ENCODE data around the gene ARHGEF16.
A peak's percentile ranks its signal among the peaks of the same experiment; 100 is the strongest.

Gene ARHGEF16

DNA sequence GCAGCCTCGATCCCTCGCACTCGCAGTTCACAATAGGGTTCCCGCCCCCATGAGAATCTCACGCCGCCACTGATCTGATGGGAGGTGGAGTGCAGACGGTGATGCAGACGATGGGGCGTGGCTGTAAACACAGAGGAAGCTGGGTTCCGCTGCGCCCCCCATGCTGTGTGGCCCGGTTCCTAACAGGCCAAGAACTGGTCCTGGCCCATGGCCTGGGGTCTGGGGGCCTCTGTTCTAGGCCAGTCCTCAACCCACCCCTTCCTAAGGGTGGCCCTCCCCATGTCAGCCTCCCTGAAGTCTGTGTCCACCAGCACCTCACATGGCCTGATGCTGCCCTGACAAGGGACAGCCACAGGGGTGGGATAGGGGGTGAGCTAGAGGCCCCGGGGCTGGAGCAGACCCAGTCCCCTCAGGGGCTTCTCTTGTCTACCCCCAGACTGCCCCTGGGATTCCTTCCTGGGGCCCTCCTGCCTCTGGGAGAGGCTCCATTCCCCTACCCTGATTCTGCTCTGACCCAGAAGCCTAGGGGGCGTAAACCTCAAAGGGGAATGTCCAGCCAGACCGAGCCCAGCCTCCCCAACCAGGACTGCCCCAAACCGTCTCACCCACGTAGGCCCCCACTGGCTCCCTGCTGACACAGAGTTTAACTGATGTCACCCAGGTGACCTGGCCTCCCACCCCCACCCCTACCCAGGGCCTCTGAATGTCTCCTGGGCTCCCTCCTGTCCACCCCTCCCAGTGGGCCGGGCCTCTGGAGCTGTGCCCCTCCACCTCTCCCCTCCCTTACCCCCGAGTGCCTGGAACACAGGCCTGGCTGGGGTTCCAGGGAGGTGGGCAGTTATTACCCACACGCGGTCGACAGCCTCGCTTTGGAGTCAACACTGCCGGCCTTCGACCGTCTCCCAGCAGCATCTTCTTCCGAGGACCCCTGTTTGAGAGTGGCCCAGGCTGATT lies 14.8 kb upstream of the ARHGEF16 start:
- no peak for DNase-seq

DNA sequence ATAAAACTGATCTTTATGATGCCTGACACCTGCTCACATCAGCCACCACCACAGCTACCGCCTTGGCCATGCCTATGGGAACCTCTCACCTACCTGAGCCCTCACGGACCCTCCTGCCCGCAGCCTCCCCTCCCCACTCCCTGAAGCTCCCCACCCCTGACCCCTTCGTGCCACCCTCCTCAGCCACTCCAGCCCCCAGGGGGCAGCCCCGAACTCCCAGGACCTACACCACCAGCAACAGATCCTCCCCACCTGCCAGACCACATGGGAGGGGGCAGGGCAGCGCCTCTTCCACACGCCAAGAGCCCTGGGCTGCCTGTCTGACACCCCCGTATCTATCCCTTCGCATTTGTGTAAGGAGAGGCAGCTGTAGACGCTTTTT lies 14.2 kb upstream of the ARHGEF16 start:
- DNase-seq: no peak

DNA sequence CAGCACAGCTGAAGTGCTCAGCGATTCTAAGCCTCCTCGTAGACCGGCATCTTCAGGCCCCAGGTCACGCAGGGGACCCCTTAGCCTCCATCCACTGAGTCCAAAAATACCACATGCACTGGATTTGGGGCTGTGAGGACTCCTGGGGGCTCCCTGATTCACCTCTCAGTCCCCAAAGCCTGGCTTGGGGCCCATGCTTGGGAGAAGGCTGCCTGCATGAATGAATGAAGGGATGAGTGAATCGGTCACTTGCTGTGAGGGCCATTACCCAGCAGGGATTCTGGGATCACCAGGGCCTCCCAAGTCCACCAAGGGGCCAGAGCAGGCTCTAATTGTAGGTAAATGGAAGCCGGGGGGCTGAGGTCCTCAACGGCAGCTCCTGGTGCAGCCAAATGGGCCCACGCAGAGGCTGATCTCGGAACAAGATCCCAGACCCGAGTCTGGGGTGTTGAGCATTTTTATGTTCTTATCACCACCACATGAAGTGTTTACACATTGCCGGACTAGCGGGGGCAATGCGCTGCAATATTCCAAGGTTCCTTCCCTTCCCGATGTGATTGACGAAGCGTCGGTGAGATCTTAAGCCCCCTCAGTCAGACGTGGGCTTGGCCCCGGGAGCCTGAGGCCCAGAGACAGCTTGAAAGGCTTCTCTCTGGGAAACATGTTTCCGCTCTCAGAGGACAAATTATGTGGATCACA lies 13.6 kb upstream of the ARHGEF16 start:
- DNase-seq: no peak

DNA sequence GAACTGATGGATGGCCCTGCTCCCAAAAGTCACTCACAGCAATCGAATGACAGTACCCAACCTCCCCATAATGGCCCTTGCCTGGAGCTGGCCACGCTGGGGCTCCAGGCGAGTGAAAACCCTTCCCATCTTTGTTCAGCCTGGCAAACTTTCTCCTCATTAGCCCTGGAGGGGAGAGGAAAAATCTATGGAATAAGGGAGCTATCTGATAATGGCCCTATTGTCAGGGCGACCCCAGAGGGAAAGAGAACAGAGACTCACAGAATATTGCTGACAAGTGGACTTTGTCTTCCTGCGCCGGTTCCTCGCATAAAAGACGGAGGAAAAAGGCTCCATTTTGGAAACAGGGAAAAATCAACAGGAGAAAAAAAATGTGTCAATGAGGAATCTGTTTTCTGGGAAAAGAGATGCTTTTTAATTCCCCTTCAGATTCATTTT lies 13.0 kb upstream of the ARHGEF16 start:
- no peak for DNase-seq

DNA sequence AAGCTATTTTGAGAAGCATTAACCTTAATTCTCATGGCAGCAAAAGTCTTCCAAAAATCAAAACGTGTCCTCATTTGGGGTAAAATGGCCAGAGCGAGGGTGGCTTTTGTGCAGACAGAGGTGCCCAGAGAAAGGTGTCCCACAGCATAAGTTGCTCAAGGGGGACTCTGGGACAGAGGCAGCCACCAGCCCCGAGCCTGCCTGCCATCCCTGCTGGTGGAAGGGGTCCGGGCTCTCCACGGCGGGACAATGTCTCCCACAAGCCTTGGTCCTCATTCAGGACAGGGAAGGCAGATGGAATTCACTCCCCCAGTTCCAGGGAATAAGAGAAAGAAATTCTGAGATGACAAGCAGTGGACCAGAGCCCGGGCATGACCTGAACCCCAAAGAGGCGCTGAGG lies 12.6 kb upstream of the ARHGEF16 start:
- no peak for DNase-seq

DNA sequence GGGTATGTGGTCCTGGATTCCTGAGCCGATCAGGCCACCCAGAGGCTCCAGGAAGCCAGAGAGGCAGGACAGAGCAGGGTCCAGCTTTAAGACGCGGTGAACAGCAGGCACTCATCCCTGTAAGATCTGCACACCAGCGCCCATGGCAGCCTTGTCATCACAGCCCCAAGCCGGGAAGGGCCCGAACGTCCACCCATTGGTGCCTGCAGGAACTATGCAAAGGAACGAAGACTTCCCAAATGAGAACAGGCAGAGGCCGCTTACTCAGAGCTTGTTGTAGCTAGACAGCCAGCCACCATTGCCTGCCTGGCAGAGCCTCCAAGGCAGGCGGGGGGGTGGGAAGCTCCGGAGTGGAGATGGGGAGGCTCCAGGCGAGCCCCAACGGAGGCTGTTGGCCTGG lies 12.1 kb upstream of the ARHGEF16 start:
- DNase-seq: no peak

DNA sequence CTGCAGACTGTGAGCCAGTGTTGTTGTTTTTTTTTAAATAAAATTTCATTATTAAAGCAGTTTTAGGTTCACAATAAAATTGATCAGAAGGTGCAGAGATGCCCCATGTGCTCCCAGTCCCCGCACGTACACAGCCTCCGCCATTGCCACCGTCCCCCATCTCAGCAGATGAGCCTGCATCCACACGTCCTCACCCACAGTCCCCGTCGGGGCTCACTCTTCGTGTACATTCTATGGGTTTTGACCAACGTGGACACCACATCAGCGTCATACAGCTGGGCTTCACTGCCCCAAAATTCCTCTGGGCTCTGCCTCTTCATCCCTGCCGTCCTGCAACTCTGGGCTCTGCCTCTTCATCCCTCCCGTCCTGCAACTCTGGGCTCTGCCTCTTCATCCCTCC lies 11.6 kb upstream of the ARHGEF16 start:
- DNase-seq: no peak

DNA sequence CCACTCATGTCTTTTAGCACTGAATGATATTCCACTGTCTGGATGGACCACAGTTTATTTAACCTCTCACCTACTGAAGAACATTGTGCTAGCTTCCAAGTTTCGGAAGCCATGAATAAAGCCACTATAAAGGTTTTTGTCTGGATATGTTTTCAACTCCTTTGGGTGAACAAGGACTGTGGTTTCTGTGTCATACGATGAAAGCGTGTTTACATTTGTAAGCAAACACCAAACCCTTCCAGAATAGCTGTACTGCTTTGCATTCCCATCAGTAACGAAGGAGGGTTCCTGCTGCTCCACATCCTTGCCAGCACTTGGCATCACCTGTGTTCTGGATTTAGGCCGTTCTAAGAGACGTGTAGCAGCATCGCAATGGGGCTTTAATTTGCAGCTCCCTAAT lies 10.7 kb upstream of the ARHGEF16 start:
- DNase-seq: no peak

DNA sequence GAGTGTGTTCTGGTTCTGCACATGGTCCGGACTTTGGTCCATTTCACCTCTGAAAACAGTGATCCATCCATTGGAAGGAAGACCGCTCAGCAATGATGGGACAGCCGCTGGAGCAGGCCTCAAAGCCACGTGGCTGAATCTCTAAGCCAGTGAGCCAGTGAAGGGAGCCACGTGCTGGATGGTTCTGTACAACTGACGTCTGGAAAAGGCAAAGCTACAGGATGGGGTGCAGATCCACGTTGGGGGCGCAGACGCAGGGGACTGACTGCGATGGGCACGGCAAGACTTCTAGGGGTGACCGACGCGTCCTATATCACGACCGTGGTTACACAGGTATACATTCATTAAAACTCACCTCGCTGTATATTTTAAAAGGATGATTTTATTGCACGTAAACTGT lies 10.2 kb upstream of the ARHGEF16 start:
- DNase-seq: no peak

DNA sequence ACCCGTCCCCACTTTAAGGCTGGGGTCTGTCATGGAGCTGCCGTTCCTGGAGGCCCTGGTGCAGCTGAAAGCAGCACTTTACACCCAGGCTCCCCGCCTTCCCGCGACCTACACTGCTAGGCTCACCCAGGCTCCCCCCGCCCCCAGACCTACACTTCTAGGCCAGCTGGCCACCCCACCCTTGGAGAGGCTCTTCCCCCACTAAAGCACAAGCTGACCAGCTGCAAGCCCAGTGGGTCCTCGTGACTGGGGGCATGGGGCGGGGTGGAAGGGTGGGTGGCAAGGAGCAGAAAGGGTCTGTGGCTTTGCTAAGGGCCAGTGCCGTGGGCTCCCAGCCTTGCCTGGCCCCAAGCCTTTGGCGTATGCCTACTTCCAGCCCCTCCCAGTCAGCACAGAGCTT lies 9.7 kb upstream of the ARHGEF16 start:
- no peak for DNase-seq

DNA sequence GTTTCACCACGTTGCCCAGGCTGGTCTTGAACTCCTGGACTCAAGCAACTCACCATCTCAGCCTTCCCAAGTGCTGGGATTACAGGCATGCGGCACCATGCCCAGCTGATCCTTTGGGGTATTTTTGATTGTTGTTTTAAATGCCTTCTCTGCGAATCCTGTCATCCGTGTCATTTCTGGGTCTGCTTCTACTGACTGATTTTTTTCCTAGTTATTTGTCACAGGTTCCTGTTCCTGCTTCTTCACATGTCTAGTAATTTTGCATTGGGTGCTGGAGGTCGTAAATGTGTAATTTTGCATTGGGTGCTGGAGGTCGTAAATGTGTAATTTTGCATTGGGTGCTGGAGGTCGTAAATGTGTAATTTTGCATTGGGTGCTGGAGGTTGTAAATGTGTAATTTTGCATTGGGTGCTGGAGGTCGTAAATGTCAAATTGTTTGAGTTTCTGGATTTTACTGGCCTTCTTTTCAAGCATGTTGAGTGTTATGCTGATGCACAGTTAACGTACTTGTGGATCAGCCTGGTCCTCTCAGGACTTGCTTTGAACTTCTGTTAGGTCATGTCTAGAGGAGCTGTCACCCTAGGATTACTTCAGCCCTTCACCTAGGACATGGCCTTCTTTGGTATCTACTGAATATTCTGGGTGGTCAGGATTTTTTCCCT lies 4.1 kb upstream of the ARHGEF16 start:
- DNase-seq: no peak

DNA sequence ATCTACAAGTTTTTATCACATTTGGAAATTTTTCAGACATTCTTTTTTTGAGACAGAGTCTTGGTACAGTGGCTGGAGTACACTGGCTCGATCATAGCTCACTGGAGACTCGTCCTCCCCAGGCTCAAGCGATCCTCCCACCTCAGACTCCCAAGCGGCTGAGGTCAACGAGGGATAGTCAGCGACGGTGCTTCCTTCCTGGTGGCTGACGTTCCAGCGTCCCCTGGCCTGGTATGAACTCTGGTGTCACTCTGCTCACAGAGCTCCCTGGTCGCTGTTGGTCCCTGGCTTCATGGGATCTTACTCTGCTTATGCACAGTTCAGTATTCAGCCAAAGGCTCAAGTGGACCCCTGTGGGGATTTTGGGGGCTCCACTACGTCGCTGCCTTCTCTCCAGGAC lies 3.5 kb upstream of the ARHGEF16 start:
- no peak for DNase-seq

DNA sequence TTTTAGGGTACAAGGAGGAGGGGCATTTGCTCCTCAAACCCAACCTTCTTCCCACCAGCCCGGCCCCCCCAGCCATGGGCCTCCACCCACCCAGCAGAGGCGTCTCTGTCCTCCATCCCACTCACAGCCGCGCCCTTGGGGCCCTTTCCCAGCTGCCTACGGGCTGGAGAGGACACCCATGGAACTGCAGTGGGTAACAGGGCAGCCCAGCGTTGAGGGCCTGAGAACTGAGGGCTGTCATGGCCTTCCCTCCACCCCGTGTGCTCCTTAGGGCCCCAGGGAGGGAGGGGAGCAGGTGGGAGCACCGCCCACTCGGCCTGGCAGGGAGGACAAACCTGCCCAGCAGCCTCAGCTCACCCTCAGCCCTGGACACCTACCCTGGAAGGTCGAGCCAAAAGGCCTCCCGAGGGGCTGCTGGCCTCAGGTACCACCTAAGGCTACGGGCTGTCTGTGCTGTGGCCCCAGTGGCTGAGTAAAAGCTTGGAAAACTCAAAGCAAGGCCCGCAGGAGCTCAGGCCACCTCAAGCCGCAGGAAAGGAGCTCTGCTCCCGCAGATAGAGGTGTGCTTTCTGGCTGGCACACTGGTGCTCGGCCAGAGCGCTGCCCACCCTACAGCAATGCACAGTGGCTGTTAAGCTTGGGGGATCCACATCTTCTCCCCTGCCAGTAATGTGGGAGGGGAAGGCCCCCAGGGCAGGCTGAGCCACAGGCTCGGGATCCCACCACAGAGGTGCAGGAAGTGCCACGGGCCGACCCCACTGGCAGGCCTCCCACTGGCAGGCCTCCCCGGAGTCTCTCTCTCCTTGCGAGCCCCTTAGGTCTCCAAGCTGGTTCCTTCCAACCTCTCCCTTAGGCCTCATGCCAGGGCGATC lies 2.2 kb upstream of the ARHGEF16 start:
- DNase-seq: no peak

DNA sequence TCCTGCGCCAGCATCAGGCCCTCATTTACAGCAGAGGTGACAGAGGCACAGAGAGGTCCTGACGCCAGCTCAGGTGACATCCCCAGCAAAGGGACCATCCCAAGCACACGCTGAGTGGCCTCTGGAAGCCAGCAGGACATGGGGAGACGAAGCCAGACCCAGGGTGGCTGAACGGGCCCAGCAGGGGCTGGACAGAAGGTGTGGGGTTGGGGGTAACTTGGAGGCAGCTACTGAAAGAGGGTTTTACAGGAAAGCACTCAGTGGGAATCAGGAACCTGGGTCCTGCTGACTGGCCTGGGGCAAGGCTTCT lies 1.6 kb upstream of the ARHGEF16 start:
- DNase-seq: no peak

DNA sequence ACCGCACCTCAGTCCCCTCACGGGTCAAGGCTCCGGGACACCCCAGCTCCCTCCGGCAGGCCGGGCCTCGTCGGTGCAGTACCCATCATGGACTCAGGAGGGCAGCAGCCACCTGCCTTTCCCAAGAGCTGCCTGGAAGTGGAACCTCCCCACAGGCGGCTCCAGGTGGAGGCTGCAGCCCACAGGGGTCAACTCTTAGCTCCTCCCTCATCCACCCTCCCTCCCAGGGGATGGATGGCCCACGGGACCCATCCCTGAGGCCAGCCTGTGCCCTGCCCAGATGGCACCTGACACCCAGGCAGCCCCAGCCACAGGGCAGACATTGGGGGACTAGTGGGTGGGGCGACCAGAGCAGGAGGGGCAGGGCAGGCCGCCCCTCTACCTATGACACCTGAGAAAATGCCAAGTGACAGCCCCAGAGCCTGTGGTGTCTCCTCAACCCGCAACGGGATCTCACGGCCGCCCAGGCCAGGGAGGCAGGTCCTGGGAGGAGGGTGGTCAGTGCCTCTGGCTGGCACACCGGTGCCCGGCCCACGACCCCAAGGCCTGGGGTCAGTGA lies 1.2 kb upstream of the ARHGEF16 start:
- peak; percentile 68 to 72 for DNase-seq

DNA sequence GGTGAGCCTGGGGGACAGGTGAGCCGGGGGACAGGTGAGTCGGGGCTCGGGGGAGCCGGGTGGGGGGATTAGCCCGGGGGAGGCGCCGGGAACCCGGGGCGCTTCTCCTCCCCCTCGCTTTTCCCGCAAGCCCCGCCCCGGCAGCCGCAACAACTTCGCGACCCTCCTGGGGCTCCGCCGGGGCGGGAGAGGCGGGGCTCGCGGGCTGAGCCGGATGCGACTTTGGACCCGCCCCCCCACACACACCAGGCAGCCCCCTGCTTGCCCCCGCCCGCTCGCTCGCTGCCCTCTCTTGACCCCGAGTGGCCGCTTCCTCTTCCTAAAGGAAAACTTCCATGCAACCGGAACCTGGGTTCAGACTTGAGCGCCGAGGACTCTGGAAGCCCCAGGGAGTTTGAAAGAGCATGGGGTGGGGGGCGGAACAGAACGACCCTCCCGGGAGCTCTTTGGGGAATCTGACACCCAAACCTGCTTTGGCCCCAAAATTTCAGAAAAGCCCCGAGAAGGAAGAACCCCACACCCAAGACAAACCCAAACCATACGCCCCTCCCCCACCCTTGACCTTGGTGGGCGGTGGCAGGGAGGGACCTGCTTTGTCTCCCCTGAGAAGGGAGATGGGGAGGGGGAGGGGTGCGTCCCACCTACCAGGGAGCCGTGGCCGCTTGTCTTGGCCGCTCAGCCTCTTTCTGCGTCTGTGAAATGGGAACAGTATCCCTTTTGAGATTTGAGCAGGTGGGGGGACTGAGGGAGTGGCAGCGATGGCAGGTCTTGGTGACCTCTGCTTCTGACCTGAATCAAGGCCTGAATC lies 550 bp downstream of the ARHGEF16 start:
- peak in 1 of 2 donors; percentile 14 for DNase-seq

DNA sequence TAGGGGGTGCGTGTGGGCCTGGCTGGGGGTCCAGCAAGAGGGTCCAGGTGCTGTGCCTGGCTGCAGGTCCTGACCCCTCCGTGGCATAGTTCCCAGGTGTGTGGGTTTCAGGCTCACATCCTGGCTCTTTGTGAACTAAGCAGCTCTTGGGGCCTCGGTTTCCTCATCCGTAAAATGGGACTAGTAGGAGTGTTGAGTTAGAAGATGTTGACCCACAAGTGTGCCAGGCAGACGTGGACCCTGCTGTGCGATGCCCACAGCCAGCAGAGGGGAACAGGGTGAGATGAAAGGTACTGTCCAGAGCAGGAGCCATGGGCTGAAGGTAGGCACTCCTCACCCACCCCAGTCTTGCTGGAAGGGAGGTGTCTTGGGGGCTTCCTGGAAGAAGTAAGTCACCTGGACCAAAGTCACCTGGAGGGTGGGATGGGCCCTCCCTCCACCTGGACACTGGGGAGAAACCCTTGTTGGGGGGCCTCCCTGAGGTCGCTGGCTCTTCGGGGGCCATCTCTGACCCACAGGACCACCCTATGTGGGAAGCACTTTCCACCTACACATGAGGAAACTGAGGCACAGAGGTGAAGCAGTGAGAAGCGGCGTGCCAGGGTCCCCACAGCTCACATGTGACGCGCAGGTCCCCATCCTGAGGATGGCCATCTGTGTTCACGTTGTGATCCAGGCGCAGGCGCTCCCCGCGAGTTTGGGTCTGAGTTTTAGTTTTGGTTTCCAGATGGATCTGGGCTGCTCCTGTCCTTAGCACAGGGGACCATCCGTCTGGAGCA lies 1.4 kb downstream of the ARHGEF16 start:
- no peak for DNase-seq

DNA sequence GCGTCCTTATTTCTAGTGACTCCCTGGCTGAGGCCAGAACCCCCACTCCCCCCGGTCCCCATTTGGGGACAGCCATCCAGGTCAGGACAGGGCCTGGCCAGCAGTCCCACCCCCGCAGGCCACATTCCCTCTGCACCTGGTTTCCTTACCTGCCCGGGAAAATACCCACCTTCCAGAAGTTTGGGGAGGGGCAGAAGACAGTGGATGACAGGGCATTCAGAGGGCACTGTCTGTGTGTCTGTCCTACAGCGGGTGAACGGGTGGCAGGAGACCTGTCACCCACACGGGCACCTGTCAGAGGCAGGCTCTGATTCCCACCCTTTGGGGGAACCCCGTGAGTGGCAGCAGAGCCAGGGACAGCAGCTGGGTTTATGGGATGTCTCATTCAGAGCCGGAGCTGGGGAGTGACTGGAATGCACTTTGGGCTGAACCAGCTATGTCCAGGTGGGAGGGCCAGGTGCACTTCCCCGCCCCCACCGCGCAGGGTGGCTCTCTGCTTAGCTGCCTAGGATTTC lies 2.0 kb downstream of the ARHGEF16 start:
- no peak for DNase-seq

DNA sequence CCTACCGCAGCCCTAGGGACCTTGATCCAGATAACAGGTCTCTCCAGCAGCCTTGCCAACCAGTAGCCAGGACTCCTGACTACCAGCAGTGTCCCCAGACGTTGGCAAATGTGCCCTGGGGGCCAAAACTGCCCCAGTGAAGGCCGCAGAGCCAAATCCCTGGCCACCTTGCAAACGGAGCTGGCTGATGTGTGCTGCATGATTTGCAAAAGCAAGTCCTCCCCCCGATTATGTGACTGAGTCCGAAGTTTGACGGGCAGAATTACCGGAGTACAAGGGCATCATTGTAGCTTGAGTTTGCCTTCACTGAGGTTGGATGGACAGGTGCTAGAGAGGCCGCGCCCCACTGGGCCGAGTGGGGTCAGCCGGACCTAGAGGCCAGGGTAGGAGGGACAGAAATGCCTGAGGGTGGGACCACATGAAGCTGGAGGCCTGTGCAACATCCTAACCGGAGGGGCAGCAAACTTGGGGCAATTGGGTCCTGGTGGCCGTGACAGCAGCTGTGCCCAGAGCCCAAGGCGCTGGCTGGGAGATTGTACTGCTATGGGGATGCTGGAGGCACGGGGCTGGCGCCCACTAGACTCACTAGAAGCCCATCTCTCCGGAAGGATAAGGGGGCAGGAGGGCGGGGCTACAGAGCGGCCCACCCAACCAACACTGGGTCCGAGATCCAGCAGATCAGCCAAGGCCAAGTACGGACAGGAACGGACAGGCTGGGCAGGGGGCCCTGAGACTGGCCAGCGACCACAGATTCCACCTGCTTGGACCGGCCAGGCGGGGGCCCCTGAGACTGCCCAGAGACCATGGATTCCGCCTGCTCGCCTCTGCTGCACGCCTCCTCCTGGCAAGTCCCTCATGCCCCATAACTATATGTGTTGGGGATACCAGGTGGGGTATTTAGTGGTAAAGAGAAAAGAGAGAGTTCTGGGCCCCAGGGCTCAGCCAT lies 2.8 kb downstream of the ARHGEF16 start:
- no peak for DNase-seq

All from CD4-positive, alpha-beta T cell treated with Interleukin-4 for 1 hour (primary cell).